Muscle layer of duodenum (tissue), 2 donors: Measurements from ENCODE around the gene ELP5.

Source experiments
- H3K27ac ChIP-seq: one replicate; pipeline ENCODE4 v1.7.0; 2013; ENCODE audit warnings: mild to moderate bottlenecking, low read length
- H3K27me3 ChIP-seq: one replicate; pipeline ENCODE4 v1.7.0; 2013; ENCODE audit warnings: low read depth, mild to moderate bottlenecking, control low read depth, low read length
- H3K36me3 ChIP-seq, 2 donors: one replicate each; pipeline ENCODE4 v1.7.0; 2013; ENCODE audit warnings: low read length in 2 of 2, control low read depth in 1 of 2, mild to moderate bottlenecking in 1 of 2; ENCODE audit not compliant: insufficient read depth in 2 of 2, control insufficient read depth in 1 of 2
- H3K4me1 ChIP-seq, 2 donors: one replicate each; pipeline ENCODE4 v1.7.0; 2013; ENCODE audit warnings: low read length in 2 of 2, mild to moderate bottlenecking in 2 of 2, control low read depth in 1 of 2, moderate library complexity in 1 of 2; ENCODE audit not compliant: insufficient read depth in 2 of 2, control insufficient read depth in 1 of 2
- H3K4me3 ChIP-seq, 2 donors: one replicate each; pipeline ENCODE4 v1.7.0; 2013; ENCODE audit warnings: low read length in 2 of 2, low read depth in 1 of 2, mild to moderate bottlenecking in 1 of 2
- H3K9me3 ChIP-seq, 2 donors: one replicate each; pipeline ENCODE4 v1.7.0; 2013; ENCODE audit warnings: low read length in 2 of 2, control low read depth in 1 of 2, mild to moderate bottlenecking in 1 of 2; ENCODE audit not compliant: control insufficient read depth in 1 of 2
- donor health status: healthy.

ELP5 gene

GRCh38 chr17:7252176-7253043, at the start of gene ELP5:
TSS of gene ELP5 (plus strand) at chr17:7252215. CDS start at chr17:7252551, 336 bp downstream.
- Histone ChIP-seq H3K36me3 (peaks cover 22 to 35% of the 10 kb centered on the region in 2 donors), H3K27ac (peak within 1 kb of the TSS; percentile 97), H3K9me3 (no peaks in the 10 kb centered on the region)

GRCh38 chr17:7203391-7203790, 48.6 kb upstream of the ELP5 start:
- no peaks in the 10 kb centered on the region for H3K9me3 ChIP-seq
- no peaks in the 10 kb centered on the region for H3K27me3 ChIP-seq
- peaks cover 14 to 30% of the 10 kb centered on the region in 2 donors for H3K36me3 ChIP-seq
- H3K4me3 ChIP-seq: no peak overlapping the region
- peaks cover 0 to 4% of the 10 kb centered on the region in 2 donors for H3K4me1 ChIP-seq
- H3K27ac ChIP-seq: no peak overlapping the region

More at GRCh38 chr17:7252176-7253043, at the start of gene ELP5:
- peak within 1 kb of the TSS; percentile 79 to 84 for H3K4me3 ChIP-seq
- H3K27me3 ChIP-seq: no peaks in the 10 kb centered on the region
- H3K4me1 ChIP-seq: peaks cover 20 to 37% of the 10 kb centered on the region in 2 donors

GRCh38 chr17:7204336-7204735, 47.7 kb upstream of the ELP5 start:
- H3K27ac ChIP-seq: no peak overlapping the region
- peak overlapping the region; percentile 55 to 69 for H3K4me3 ChIP-seq
- no peaks in the 10 kb centered on the region for H3K9me3 ChIP-seq
- H3K4me1 ChIP-seq: peaks cover 0 to 4% of the 10 kb centered on the region in 2 donors
- H3K36me3 ChIP-seq: peaks cover 14 to 27% of the 10 kb centered on the region in 2 donors
- no peaks in the 10 kb centered on the region for H3K27me3 ChIP-seq

- no peaks in the 10 kb centered on the region for H3K9me3 ChIP-seq
- H3K4me1 ChIP-seq: peaks cover 0 to 4% of the 10 kb centered on the region in 2 donors
- peaks cover 14 to 27% of the 10 kb centered on the region in 2 donors for H3K36me3 ChIP-seq
- H3K4me3 ChIP-seq: peak overlapping the region; percentile 55 to 69
- peak overlapping the region; percentile 51 for H3K27ac ChIP-seq
- no peaks in the 10 kb centered on the region for H3K27me3 ChIP-seq
These were observed 47.1 kb upstream of the ELP5 start for GRCh38 chr17:7204828-7205461.

- H3K36me3 ChIP-seq: peaks cover 14 to 27% of the 10 kb centered on the region in 2 donors
- peak overlapping the region; percentile 51 for H3K27ac ChIP-seq
- H3K27me3 ChIP-seq: no peaks in the 10 kb centered on the region
- peaks cover 0 to 4% of the 10 kb centered on the region in 2 donors for H3K4me1 ChIP-seq
- peak overlapping the region; percentile 55 to 69 for H3K4me3 ChIP-seq
- no peaks in the 10 kb centered on the region for H3K9me3 ChIP-seq
These were observed 46.5 kb upstream of the ELP5 start for GRCh38 chr17:7205561-7205960.

GRCh38 chr17:7207120-7208001, 44.7 kb upstream of the ELP5 start:
- Histone ChIP-seq H3K27me3 (no peaks in the 10 kb centered on the region), H3K36me3 (peaks cover 14% of the 10 kb centered on the region in 2 donors), H3K4me3 (no peak overlapping the region), H3K27ac (peak overlapping the region; percentile 27), H3K9me3 (no peaks in the 10 kb centered on the region), H3K4me1 (peaks cover 0 to 4% of the 10 kb centered on the region in 2 donors)

GRCh38 chr17:7208027-7208571, 43.9 kb upstream of the ELP5 start:
- Histone ChIP-seq H3K27me3 (no peaks in the 10 kb centered on the region), H3K4me1 (peaks cover 0 to 4% of the 10 kb centered on the region in 2 donors), H3K36me3 (peaks cover 7% of the 10 kb centered on the region in 2 donors), H3K4me3 (no peak overlapping the region), H3K9me3 (no peaks in the 10 kb centered on the region), H3K27ac (no peak overlapping the region)

GRCh38 chr17:7208754-7209460, 43.1 kb upstream of the ELP5 start:
- Histone ChIP-seq H3K36me3 (no peaks in the 10 kb centered on the region), H3K27ac (no peak overlapping the region), H3K4me1 (peaks cover 3 to 4% of the 10 kb centered on the region in 2 donors), H3K27me3 (no peaks in the 10 kb centered on the region), H3K9me3 (no peaks in the 10 kb centered on the region), H3K4me3 (no peak overlapping the region)

GRCh38 chr17:7211491-7212273, 40.3 kb upstream of the ELP5 start:
- H3K4me1 ChIP-seq: peaks cover 16 to 20% of the 10 kb centered on the region in 2 donors
- H3K9me3 ChIP-seq: no peaks in the 10 kb centered on the region
- H3K4me3 ChIP-seq: no peak overlapping the region
- no peaks in the 10 kb centered on the region for H3K36me3 ChIP-seq
- H3K27ac ChIP-seq: no peak overlapping the region
- no peaks in the 10 kb centered on the region for H3K27me3 ChIP-seq

- peak overlapping the region; percentile 70 to 77 for H3K4me3 ChIP-seq
These were observed 38.1 kb upstream of the ELP5 start for GRCh38 chr17:7213895-7214299.

More at GRCh38 chr17:7213895-7214299, 38.1 kb upstream of the ELP5 start:
- Histone ChIP-seq H3K9me3 (no peaks in the 10 kb centered on the region), H3K27me3 (no peaks in the 10 kb centered on the region), H3K36me3 (no peaks in the 10 kb centered on the region), H3K4me1 (peaks cover 18 to 38% of the 10 kb centered on the region in 2 donors), H3K27ac (peak overlapping the region; percentile 11)
